ENCODE results near the gene XG.
"Not testable (repeated sequence)": the region's sequence is repeated elsewhere in the genome, so short reads cannot be mapped to it uniquely, and the experiment has no call there.

Gene XG

DNA sequence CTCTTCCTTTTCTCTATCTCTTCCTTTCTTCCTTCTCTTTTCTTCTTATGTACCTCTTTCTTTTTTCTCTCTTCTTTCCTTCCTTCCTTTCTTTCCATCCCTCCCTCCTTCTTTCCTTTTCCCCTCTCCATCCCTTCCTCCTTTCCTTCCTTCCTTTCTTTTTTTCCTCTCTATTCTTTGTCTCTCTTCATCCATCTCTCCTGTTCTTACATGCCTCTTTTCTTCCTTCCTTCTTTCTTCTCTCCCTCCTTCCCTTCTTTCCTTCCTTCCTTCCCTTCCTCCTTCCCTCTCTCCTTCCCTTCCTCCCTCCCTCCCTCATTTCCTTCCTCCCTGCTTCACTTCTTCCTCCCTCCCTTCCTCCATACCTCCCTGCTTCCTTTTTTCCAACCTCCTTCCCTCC, 19.2 kb upstream of the XG start:
- in situ Hi-C loops (cut with MboI; ENCODE audit: low sequenced_read_pairs), result no loop called here

DNA sequence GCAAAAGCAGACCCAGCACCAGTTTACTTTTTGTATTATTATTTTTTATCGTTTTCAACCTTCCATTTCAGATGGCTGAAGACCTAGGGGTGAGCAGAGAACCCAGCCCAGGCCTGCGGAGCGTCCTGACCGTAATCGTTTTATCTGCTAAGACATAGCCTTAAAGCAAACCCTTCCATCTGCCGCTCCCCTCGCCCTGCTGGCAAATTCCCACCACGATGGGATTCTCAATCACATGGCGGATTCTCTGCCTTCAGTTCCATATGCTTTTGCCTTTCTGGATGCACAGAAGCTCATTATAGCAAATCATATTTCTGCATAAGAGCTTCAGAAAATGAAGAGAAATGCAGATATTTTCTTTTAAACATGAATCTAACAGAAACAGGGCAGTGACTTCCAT, 18.6 kb upstream of the XG start:
- in situ Hi-C loops (cut with MboI; ENCODE audit: low sequenced_read_pairs), result no loop called here

DNA sequence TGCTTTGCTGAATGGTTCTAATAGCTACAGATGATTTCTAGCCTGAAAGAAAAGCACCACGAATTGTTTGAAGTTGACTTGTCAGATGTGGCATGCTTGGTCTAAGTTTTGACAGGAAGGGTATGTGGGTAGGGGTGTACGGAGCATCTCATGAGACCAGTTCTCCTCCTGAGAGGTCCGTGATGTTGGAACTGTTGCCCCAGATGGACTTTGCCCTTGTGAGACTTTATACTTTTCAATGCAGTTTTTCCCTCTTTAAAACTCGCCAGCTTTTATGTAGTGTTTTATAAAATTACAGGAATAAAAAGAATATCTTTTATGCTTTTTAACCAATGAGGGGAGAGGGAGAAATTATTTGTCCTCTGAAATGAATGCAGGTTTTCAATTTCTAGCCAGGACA, 16.6 kb upstream of the XG start:
- in situ Hi-C loops (cut with MboI; ENCODE audit: low sequenced_read_pairs), result no loop called here

DNA sequence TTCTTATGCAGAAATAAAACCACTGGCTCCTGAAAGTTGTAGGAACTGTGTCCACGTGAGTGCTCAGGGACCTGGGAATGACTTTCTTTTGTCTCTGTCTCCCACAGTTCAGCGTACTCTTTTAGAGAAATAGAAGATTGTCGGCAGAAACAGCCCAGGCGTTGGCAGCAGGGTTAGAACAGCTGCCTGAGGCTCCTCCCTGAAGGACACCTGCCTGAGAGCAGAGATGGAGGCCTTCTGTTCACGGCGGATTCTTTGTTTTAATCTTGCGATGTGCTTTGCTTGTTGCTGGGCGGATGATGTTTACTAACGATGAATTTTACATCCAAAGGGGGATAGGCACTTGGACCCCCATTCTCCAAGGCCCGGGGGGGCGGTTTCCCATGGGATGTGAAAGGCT, 11.2 kb upstream of the XG start:
- in situ Hi-C loops (cut with MboI; ENCODE audit: low sequenced_read_pairs), result no loop called here

DNA sequence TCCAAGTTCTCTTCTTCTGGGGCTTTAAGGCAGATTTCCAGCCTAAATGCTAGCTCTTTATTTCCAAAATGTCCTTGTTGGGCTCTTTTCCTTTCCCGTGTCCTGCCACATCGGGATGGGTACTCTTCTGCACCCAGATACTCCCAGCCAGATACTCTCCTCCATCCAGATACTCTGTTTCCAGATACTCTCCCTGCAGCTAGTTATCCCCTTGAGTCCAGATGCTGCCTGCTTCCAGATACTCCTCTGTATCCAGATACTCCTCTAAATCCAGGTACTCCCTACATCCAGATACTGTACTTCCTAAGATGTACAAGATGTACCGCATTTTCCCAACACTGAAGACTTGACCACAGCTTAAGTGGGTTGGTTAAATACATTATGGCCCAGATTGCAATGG, 10.5 kb upstream of the XG start:
- in situ Hi-C loops (cut with MboI; ENCODE audit: low sequenced_read_pairs), result no loop called here

DNA sequence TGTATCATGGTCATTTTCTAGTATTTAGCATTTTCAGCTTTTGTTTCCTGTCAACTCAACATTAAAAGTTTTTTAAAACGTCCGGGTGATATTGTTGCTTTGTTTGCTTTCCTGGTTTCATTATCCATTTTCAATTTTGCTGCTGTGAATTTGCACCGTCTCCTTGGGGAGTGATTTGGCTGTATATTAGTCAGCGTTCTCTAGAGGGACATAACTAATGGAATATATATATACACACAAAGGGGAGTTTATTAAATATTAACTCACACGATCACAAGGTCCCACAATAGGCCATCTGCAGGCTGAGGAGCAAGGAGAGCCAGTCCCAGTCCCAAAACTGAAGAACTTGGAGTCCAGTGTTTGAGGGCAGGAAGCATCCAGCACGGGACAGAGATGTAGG, 5.6 kb upstream of the XG start:
- in situ Hi-C loops (cut with MboI; ENCODE audit: low sequenced_read_pairs), result not testable (repeated sequence)

DNA sequence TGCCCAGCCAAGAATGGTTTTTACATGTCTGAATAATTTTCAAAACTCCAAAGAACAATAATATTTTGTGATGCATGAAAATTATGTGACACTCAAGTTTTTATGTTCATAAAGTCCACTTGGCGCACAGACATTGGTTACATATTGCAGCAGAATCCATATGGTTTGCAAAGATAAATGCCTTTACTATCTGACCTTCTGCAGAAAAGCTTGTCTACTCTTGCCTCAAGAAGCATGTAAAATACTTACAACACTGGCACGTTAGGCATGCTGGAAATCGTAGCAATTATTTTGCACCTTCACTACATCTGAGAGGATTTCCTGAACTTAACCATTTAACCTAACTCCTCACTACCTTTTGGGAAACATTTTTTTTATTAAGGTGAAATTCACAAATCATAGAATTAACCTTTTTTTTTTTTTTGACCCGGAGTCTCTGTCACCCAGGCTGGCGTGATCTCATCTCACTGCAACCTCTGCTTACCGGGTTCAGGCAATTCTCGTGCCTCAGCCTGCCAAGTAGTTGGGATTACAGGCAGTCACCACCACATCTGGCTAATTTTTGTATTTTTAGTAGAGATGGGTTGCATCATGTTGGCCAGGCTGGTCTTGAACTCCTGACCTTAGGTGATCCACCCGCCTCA, 3.5 kb upstream of the XG start:
- in situ Hi-C loops (cut with MboI; ENCODE audit: low sequenced_read_pairs), result no loop called here

DNA sequence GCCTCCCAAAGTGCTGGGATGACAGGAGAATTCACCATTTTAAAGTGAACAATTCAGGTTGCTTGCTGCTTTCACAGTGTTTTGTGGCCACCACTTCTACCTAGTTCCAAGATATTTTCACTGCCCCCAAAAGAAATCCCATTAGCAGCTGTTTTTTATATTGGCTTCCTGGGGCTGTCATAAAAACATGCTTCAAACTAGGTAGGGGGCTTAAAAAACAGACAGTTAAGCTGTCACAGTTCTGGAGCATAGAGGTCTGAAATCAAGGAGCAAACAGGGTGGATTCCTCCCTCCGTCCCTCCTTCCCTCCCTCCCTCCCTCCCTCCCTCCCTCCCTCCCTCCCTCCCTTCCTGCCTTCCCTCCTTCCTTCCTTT, 3.0 kb upstream of the XG start:
- in situ Hi-C loops (cut with MboI; ENCODE audit: low sequenced_read_pairs), result no loop called here

DNA sequence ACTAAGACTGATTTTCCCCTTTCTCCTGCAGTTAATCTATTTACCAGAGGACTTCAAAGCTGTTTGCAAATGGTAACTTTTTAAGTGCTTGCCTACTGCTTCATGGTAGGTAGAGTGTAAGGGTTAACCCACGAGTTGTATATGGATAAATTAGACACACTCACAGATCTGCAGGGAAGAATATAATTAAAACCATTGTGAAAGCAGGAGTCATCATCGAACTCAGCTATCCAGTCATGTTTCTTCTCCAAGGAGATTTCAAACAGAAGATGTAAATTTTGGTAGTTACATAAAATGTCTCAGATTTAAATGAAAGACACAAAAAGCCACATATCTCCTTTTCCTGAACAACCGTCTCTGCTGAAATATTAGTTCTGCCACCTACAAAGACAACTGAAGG, 549 bp upstream of the XG start:
- in situ Hi-C loops (cut with MboI; ENCODE audit: low sequenced_read_pairs), result no loop called here

DNA sequence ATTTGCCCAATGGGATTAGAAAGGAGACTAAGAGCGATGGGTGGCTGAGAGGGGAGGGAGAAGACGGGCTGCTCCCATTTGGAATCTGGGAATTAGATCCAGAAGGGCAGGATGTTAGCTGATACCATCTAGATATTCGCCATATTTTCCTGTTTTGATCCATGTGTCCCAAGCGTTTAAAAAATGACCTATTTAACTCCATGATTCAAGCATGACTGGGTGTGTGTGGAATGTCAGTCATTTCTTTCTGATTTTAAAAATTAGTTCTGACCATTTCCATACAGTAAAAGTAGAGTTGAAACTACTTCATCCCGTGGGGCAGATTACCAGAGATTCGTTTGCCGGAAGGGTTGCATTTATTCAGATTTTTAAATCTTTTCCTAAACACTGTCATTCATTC, 601 bp downstream of the XG start:
- in situ Hi-C loops (cut with MboI; ENCODE audit: low sequenced_read_pairs), result not testable (repeated sequence)

DNA sequence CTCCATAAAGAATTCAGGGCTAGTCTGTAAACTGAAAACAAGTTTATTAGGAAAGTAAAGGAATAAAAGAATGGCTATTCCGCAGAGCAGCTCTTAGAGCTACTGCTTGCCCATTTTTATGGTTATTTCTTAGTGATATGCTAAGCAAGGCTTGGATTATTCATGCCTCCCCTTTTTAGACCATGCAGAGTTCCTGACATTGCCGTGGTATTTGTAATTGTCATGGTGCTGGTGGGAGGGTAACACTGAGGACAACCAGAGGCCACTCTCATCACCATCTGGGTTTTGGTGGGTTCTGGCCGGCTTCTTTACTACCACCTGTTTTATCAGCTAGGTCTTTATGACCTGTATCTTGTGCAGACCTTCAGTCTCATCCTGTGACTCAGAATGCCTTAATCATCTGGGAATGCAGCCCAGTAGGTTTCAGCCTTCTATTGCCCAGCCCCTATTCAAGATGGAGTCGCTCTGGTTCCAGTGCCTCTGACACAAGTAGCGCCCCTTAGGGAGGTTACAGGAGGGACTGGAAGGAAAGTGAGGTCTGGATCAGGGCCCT, 3.4 kb downstream of the XG start:
- in situ Hi-C loops (cut with MboI; ENCODE audit: low sequenced_read_pairs), result not testable (repeated sequence)

DNA sequence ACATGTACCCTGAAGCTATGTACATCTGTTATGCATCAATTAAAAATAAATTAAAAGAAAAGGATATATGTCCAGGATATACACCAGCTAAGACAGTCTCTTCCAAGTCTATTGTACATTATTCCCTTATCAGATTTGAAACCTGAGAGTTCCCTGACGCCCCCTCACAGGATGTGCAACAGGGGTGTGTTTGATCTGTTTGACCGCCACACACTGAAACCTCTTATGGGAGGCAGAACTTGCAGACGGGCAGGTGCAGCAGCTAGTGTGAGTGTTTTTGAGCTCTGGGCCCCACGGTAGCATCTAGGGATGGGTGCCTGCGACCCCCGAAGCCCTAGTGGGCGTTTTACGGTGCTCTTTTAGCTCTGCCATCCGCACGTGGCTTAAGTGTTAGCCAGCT, 4.7 kb downstream of the XG start:
- in situ Hi-C loops (cut with MboI; ENCODE audit: low sequenced_read_pairs), result no loop called here

DNA sequence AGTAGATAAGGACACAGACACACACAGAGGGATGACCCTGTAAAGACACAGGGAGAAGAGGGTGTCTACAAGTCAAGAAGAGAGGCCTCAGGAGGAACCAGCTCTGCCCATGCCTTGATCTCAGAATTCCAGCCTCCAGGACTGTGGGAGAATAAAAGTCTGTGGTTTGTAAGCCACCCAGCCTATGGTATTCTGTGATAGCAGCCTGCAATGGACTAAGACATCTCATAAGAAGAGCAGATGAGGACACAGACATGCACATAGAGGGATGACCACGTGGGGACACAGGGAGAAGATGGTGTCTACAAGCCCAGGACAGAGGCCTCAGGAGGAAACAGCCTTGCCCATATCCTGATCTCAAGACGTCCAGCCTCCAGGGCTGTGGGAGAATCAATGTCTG, 9.4 kb downstream of the XG start:
- in situ Hi-C loops (cut with MboI; ENCODE audit: low sequenced_read_pairs), result no loop called here

DNA sequence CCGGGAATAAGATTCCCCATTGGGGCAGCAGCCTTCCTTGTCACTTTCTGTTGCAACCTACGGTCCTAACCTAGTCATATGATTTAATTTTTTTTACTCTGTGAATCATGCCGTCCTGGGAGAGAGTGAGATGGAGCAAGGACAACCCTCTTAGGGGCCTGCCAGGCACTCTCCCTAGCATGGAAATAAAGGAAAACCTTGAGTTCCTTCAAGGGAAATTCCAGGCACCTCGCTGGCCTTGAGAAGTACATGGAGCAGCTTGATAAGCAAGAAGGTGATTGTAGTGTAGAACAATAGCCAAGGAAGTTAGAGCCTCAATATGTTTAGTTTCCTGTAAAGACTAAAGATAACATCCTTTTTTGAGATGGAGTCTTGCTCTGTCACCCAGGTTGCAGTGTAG, 10.8 kb downstream of the XG start:
- in situ Hi-C loops (cut with MboI; ENCODE audit: low sequenced_read_pairs), result not testable (repeated sequence)

DNA sequence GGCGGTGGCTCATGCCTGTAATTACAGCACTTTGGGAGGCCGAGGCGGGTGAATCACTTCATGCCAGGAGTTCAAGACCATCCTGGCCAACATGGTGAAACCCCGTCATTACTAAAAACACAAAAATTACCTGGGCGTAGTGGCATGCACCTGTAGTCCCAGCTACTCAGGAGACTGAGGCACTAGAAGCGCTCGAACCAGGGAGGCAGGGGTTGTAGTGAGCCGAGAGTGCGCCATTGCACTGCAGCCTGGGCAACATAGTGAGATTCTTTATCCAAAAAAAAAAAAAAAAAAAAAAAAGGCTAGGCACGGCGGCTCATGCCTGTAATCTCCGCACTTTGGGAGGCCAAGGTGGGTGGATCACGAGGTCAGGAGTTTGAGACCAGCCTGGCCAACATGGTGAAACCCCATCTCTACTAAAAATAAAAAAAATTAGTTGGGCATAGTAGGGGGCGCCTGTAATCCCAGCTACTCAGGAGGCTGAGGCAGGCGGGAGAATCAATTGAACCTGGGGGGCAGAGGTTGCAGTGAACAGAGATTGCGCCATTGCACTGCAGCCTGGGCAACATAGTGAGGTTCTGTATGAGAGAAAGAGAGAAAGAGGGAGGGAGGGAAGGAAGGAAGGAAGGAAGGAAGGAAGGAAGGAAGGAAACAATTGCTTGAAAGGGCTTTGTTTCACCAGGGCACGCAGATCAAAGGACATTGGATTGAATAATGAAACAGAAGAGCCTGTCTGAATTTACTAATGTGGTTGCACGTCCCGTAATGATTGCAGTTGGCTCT, 13.1 kb downstream of the XG start:
- in situ Hi-C loops (cut with MboI; ENCODE audit: low sequenced_read_pairs), result not testable (repeated sequence)

DNA sequence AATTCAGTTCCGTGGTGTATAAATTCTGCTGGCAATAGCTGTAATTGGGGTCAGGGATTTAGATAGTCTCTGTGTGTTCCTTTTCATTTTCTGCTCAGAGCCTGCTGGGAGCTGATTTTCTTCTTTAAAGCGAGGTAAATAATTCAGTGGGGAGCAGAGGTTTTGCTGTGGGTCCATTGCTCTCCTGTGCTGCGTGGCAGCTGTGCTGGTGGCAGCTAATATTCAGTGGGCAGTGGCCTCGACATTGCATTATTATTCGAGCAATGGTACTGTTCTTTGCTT, 13.7 kb downstream of the XG start:
- in situ Hi-C loops (cut with MboI; ENCODE audit: low sequenced_read_pairs), result no loop called here

DNA sequence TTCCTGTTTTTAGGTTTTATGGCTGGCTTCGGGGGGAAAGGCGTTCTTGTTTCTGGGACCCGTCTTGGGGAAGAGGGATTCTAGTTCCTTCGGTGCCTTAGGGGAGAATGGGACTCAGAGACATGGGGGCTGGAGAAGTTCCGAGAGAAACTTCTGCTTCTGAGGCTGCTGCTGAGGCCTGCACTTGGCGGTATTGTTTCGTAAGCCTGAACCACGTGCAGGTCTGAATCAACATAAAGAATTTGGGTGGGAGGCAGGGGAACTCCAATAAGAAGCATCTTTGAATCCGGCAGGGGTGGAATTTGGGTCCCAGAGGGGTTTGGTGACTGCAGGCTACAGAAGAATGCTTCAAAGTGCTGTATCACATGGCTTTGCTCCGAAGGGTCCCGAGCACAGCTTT, 15.1 kb downstream of the XG start:
- in situ Hi-C loops (cut with MboI; ENCODE audit: low sequenced_read_pairs), result no loop called here

DNA sequence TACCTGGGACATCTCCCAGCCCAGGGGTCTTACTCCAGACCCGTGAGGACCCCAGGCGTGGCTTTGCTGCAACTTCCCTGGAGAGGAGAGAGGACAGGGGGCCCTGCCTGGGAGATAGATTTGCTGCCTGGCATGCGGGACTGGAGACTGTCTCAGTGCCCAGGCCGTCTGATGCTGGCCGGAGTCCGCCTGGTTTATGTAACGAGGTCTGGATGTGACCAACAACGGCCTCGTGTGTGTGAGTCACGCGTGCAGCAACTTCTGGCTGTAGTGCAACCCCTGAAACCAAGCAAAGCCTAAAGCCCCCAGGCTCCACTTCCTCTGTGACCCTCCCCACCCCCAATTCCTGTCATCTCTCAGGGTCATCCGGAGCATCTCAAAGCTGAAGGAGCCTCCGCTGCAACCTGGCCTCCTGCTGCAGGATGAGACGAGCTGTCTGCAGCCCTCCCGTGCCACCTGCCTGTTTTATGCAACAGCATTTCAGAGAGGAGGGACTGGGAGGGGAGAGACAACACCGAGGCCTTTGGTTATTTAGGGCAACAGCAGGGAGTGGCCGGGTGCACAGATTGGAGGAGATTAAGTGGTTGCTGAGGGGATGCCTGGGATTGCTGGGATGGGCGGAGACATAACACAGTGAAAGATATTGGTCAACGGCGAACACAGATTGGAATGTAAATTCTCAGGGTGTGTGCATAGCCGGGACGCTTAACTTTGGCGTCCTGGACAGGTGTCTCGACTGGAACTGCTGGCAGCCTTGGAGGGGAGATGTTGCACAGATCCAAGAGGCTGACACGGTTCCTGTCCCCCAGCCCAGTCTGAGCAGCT, 16.0 kb downstream of the XG start:
- in situ Hi-C loops (cut with MboI; ENCODE audit: low sequenced_read_pairs), result no loop called here

DNA sequence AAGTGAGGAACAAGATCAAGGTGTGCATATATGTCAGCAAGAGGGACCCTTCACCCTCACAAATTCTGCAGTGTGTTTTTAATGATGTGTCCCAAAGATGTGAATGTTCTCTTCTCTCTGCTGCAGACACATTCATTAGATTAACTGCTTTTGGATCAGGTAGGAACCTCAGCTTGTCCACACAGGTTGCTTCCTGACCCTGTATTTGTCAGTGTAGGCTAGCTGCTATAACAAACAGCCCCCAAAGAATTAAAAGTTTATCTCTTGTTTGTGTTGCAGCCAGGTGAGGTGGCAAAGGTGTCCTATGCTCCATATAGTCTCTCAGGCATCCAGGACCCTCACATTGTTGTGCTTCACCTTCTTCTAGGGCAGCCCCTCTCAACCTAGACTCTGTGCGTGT, 17.8 kb downstream of the XG start:
- in situ Hi-C loops (cut with MboI; ENCODE audit: low sequenced_read_pairs), result no loop called here

DNA sequence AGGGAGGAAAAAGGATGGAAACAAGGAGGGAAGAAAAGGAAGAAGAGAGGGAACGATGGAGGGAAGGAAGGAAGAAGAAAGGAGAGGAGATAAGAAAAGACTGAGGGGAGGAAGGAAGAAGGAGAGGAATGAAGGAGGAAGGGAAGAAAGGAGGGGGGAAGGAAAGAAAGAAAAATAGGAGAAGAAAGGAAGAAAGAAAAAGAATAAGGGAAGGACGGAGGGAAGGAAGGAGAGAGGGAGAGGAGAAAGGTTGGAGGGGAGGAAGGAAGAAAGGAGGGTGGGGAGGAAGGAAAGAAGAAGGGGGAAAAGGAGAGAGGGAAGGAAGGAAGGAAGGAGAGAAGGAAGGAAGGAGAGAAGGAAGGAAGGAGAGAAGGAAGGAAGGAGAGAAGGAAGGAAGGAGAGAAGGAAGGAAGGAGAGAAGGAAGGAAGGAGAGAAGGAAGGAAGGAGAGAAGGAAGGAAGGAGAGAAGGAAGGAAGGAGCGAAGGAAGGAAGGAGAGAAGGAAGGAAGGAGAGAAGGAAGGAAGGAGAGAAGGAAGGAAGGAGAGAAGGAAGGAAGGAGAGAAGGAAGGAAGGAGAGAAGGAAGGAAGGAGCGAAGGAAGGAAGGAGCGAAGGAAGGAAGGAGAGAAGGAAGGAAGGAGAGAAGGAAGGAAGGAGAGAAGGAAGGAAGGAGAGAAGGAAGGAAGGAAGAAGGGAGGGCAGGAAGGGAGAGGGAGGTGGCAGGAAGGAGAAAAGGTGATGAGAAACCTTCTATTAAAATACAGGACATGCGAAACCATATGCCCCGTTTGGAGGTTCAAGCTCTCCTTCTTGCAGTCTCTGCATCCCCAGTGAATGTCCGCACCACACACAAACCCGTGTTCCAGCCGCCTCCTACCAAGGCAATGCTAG, 21.6 kb downstream of the XG start:
- in situ Hi-C loops (cut with MboI; ENCODE audit: low sequenced_read_pairs), result not testable (repeated sequence)

DNA sequence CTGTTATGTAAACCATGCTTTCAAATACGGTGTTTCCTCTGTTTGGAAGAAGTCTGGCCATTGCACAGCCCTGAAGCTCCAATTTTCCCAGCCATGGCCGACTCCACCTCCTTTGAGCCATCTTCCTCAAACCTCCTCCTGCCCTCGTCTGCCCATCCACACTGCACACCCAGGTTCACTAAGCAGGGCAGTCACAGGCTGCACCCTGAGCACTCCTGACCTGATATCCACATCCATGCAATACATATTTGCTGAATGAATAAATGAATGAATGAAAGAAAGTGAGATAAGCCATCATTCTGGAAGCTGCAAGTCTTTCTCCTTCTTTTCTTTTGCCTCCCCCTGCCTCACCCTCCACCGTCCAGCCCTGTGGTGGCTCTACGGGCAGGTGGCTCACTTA, 22.2 kb downstream of the XG start:
- in situ Hi-C loops (cut with MboI; ENCODE audit: low sequenced_read_pairs), result no loop called here

All from HL-60/S4 (cell line).